Measurements from ENCODE around the gene NBPF26.
"Not testable (repeated sequence)": the region's sequence is repeated elsewhere in the genome, so short reads cannot be mapped to it uniquely, and the experiment has no call there.

- not testable (repeated sequence) for TF ChIP-seq CTCF (IDR thresholded peaks at IDR 0.05; ENCODE audit: low read length); EZH2 (IDR thresholded peaks at IDR 0.05; ENCODE audit: borderline replicate concordance, low read length)
Observed at GRCh38 chr1:120858144-120858543, 134.4 kb downstream of the NBPF26 start.
